VCaP (cell line): Measurements from ENCODE around the gene GNPTAB.

Experiments used
- H3K27ac ChIP-seq: fragments of 450-650 bp; 2 replicates; pipeline ENCODE4 v1.5.1; 2017
- TF ChIP-seq, protein P1 (sequence below): fragments of 450-650 bp; conservative IDR thresholded peaks from 2 replicates; pipeline ENCODE4 v1.5.1; 2017; ENCODE audit warnings: mild to moderate bottlenecking, moderate library complexity

Gene GNPTAB

DNA sequence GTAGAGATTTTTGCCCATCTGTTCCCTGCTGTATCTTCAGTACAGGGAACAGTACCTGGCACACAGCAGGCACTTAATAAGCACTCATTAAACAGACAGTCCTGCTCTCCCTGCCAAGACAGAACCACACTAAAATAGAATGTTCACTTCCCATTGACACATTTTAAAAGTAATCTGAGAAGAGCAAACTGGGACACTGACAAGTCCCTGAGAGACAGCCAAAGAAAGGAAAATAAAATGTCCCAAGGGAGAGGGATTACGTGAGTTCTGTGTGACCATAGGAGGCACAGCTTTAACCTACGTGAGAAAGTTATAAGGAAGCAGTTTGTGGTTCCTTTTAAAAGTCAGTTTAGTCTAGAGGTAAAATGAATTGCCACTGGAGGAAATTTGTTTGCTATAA, 47.6 kb downstream of the GNPTAB start:
- TF ChIP-seq, protein P1, sequence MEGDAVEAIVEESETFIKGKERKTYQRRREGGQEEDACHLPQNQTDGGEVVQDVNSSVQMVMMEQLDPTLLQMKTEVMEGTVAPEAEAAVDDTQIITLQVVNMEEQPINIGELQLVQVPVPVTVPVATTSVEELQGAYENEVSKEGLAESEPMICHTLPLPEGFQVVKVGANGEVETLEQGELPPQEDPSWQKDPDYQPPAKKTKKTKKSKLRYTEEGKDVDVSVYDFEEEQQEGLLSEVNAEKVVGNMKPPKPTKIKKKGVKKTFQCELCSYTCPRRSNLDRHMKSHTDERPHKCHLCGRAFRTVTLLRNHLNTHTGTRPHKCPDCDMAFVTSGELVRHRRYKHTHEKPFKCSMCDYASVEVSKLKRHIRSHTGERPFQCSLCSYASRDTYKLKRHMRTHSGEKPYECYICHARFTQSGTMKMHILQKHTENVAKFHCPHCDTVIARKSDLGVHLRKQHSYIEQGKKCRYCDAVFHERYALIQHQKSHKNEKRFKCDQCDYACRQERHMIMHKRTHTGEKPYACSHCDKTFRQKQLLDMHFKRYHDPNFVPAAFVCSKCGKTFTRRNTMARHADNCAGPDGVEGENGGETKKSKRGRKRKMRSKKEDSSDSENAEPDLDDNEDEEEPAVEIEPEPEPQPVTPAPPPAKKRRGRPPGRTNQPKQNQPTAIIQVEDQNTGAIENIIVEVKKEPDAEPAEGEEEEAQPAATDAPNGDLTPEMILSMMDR = no peak
- peak overlapping the region; percentile 68 for H3K27ac ChIP-seq

DNA sequence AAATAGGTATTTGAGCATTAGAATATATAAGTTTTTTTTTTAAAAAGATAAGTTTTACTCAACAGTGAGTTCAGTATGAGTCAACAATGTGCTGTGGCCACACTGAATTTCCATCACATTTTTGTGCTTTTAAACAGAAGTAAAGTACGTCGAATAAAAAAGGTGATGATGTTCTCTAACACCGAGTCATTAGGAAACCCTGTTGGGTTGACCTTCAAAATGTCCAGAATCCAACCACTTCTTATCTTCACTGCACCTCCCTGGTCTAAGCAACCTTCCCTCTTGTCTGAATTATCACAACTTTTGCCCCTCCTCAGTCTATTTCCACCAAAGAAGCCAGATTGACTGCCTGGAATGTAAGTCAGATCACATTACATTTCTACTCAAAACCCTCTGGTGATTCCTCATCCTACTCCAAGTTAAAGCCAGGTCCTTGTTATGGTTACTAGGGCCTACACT, 48.5 kb downstream of the GNPTAB start:
- peak overlapping the region; percentile 68 for H3K27ac ChIP-seq
- TF ChIP-seq, protein P1 = no peak

DNA sequence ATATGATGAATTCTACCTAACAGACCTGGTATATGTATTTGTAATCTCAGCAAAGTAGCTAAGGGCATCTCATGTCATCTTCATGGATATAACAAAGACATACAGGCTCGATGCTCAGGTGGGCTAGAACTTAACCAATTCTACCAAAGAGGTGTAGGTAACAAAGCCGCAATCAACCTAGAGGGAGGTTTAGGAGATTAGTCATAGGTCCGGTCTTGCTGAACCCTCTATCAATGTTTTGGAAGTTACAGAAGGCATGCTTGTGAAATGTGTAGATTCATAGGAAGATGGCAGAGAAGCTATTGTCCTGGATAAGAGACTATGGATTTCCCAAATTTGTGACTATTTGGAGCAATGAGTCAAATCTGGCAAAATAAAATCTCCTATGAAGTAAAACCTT, 48.9 kb downstream of the GNPTAB start:
- TF ChIP-seq, protein P1 = no peak
- no peak overlapping the region for H3K27ac ChIP-seq

DNA sequence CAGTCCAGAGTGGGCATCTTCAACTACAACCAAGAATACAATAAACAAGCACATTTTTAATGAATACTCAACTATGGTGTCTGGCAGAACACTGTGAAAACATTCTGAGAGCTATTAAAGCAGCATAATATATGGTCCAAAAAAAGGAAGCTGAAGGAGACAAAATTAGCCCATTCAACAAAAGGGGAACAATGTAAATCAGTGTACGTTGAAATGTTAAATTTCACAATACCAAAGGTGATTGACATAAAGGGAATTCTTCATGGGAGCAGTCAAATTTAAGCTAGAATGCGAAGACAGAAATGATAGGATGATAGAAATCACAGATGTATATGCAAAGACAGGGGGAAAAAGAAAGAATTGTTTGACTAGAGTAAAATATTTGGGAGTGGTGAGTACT, 50.2 kb downstream of the GNPTAB start:
- H3K27ac ChIP-seq = no peak overlapping the region
- TF ChIP-seq, protein P1 = no peak

DNA sequence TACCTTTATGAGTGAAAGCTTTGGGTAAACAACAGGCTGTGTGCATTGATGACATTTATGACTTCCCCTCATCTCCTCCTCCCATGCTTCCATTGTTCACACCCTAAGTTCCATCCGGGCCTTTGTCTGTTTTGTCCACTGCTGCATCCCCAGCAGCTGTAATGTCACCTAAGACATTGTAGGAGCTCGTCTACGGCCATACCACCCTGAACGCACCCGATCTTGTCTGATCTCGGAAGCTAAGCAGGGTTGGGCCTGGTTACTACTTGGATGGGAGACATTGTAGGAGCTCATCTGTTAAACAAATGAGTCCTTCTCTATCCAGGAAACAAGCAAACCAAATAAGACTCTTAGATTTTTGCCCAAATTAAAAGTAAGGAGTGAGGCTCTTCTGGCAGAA, 51.1 kb downstream of the GNPTAB start:
- TF ChIP-seq, protein P1 = no peak
- no peak overlapping the region for H3K27ac ChIP-seq

DNA sequence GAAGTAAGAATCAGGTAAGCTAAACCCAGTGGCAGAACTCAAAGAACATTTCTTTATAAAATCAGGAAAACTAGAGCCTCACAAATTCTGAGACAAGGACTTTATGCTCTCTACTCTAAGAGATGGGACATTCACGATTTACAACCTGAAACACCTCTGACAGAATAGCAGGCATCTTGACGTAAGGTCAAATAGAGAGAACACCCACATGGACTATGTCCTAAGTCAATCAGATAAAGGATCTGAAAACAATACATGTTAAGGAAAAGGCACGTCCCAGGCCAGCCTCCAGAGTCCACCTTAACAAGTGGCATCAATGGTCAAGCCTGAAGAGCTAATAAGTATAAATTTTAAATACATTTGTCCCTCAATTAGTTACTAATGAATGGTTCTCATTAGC, 51.6 kb downstream of the GNPTAB start:
- TF ChIP-seq, protein P1 = no peak
- no peak overlapping the region for H3K27ac ChIP-seq

DNA sequence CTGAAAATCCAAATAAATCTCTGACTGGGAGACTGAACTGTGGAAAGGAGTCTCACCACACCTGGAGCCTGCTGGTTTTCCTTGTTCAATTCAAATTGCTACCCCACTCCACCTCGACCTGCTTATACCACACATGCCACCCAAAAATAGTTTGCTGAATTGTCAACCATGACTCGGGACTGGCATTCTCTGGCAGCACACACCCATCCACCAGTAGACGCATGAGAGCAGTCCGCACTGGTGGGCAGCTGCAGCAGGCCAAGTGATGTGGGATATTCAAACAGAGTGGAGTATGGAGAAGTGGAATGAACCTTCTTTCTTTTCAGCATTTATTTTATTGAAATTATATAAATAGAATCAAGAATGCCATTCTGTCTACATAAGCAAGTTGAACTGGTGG, 52.8 kb downstream of the GNPTAB start:
- TF ChIP-seq, protein P1 = no peak
- no peak overlapping the region for H3K27ac ChIP-seq

DNA sequence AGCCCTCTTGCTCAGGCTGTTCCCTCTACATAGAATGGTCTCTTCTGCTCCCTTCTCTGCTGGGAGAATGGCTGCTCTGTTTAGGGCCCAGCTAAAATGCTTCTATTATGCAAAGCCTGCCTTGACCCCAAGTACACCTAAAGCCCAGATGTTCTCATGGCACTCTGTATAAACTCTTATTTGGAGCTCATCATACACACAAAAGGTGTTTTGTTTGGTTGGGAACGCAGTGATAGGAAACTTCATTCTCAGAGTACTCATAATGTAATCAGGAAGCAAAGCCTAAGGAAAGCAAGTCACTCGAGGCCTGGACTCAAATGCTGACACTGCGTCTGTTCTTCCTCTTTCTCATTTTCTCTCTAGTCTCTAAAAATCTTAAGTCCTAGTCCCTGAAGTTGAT, 53.3 kb downstream of the GNPTAB start:
- TF ChIP-seq, protein P1 = no peak
- no peak overlapping the region for H3K27ac ChIP-seq
